HG03095 (cell line): Measurements from ENCODE around the gene PPP2R5E.
A peak's percentile ranks its signal among the peaks of the same experiment; 100 is the strongest.

Experiments used
- ATAC-seq: cut with Tn5 transposase; IDR thresholded peaks from one replicate; pipeline ENCODE4 v1.9.1; 2021; ENCODE audit warnings: moderate library complexity; ENCODE audit not compliant: unreplicated experiment

Gene PPP2R5E

GRCh38 chr14:63474111-63474510, 69.1 kb downstream of the PPP2R5E start:
- ATAC-seq = no peak

GRCh38 chr14:63472986-63473788, 70.0 kb downstream of the PPP2R5E start:
- no peak for ATAC-seq

- peak; percentile 89 for ATAC-seq
Observed at GRCh38 chr14:63470962-63471793, 72.0 kb downstream of the PPP2R5E start.

GRCh38 chr14:63468294-63468693, 74.9 kb downstream of the PPP2R5E start:
- ATAC-seq = no peak

- no peak for ATAC-seq
Observed at GRCh38 chr14:63467440-63468072, 75.6 kb downstream of the PPP2R5E start.

GRCh38 chr14:63465347-63465746, 77.8 kb downstream of the PPP2R5E start:
- no peak for ATAC-seq

- no peak for ATAC-seq
Observed at GRCh38 chr14:63460680-63461369, 82.4 kb downstream of the PPP2R5E start.

- ATAC-seq = no peak
Observed at GRCh38 chr14:63459738-63460137, 83.4 kb downstream of the PPP2R5E start.

GRCh38 chr14:63457498-63457897, 85.7 kb downstream of the PPP2R5E start:
- ATAC-seq = no peak

GRCh38 chr14:63454863-63455622, 88.1 kb downstream of the PPP2R5E start:
- no peak for ATAC-seq

GRCh38 chr14:63454436-63454835, 88.7 kb downstream of the PPP2R5E start:
- no peak for ATAC-seq

GRCh38 chr14:63453443-63453936, 89.7 kb downstream of the PPP2R5E start:
- no peak for ATAC-seq

- no peak for ATAC-seq
Observed at GRCh38 chr14:63452796-63453195, 90.4 kb downstream of the PPP2R5E start.

GRCh38 chr14:63448841-63449240, 94.3 kb downstream of the PPP2R5E start:
- no peak for ATAC-seq

- ATAC-seq = no peak
Observed at GRCh38 chr14:63444588-63444987, 98.6 kb downstream of the PPP2R5E start.

- no peak for ATAC-seq
Observed at GRCh38 chr14:63443988-63444387, 99.2 kb downstream of the PPP2R5E start.

GRCh38 chr14:63443361-63443760, 99.8 kb downstream of the PPP2R5E start:
- ATAC-seq = no peak

GRCh38 chr14:63438065-63438757, 105.0 kb downstream of the PPP2R5E start:
- no peak for ATAC-seq

- no peak for ATAC-seq
Observed at GRCh38 chr14:63436286-63437098, 106.7 kb downstream of the PPP2R5E start.
